ENCODE results near the gene GALNT17.

- TF ChIP-seq SUZ12 (IDR thresholded peaks at IDR 0.05) (no peak), ELF4 (IDR thresholded peaks at IDR 0.05) (no peak), ARNT (IDR thresholded peaks at IDR 0.05) (no peak), NFRKB (IDR thresholded peaks at IDR 0.05) (no peak), FOXM1 (IDR thresholded peaks at IDR 0.05; ENCODE audit: borderline replicate concordance) (no peak), FOXK2 (IDR thresholded peaks at IDR 0.05) (no peak), PKNOX1 (IDR thresholded peaks at IDR 0.05) (no peak)
Measured at GRCh38 chr7:71345117-71345884, 213.4 kb downstream of the GALNT17 start.
